Omental fat pad (tissue), 4 donors: ENCODE data around the gene PARK7. TPM values are rescaled to one million over a fixed set of nuclear protein-coding genes. Genes with fewer than 3 reads are reported as not detected.
A peak's percentile ranks its signal among the peaks of the same experiment; 100 is the strongest.

Source experiments
- ATAC-seq: fragments of 150-250 bp; one replicate; pipeline ENCODE4 v1.9.1; 2016; ENCODE audit warnings: mild to moderate bottlenecking, moderate library complexity; ENCODE audit not compliant: low FRiP score
- DNase-seq: peaks from one replicate; pipeline ENCODE4 v3.0.0-alpha.2; 2019; ENCODE audit warnings: low spot score
- CTCF ChIP-seq, 3 donors: fragments of 450-650 bp; IDR thresholded peaks; one replicate each; pipeline ENCODE4 v1.5.1; 2016 to 2017; ENCODE audit warnings: antibody characterized with exemption in 3 of 3, mild to moderate bottlenecking in 3 of 3, moderate library complexity in 2 of 3
- small RNA-seq: library from RNA; depleted of rRNA; stranded (forward); fragments of <200 nt; gene quantifications from one replicate; pipeline ENCODE3, GENCODE V24; 2016
- total RNA-seq, 4 donors: library from RNA; depleted of rRNA; stranded (reverse); fragments of >200 nt; gene quantifications; one replicate each; pipeline ENCODE4 v1.1.0, GENCODE V29; 2016

The PARK7 gene
- total RNA-seq, 4 donors from 2014 or later: 151 to 260 (median 216) TPM

GRCh38 chr1:8027748-8028570, 66.4 kb downstream of the PARK7 start:
- TF ChIP-seq CTCF (IDR thresholded peaks at IDR 0.05): no peak
- DNase-seq (no peak), ATAC-seq (peak; percentile 52)

- ATAC-seq (no peak), DNase-seq (no peak)
- no peak for TF ChIP-seq CTCF (IDR thresholded peaks at IDR 0.05)
Measured at GRCh38 chr1:8028571-8028910, 67.0 kb downstream of the PARK7 start.

DNA sequence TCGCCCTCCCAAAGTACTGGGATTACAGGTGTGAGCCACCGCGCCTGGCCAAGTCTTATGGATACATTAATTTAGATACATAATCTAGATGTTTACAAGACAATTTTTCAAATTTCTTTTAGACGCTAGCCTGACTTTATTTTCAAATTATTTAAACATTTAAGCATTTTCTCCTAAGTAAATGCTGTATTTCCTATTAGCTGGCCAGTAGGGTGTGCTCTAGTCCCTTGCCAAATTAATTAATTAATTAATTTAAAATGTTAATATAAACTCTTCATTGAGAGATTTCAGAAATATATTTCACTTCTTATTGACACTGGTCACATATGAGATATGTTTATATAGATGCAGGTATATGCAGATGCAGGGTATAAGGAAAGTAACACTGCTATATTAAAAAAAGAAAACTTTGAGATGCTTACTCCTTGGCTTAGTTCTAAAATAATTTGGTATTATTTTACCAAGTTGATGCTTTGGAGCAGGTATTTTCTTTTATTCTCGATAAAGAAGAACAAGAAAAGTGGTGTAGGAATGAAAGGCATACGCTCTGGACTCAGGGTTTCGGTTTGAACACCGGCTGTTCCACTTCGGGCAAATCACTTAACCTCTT, 69.8 kb downstream of the PARK7 start:
- no peak for TF ChIP-seq CTCF (IDR thresholded peaks at IDR 0.05)
- ATAC-seq (no peak), DNase-seq (no peak)

DNA sequence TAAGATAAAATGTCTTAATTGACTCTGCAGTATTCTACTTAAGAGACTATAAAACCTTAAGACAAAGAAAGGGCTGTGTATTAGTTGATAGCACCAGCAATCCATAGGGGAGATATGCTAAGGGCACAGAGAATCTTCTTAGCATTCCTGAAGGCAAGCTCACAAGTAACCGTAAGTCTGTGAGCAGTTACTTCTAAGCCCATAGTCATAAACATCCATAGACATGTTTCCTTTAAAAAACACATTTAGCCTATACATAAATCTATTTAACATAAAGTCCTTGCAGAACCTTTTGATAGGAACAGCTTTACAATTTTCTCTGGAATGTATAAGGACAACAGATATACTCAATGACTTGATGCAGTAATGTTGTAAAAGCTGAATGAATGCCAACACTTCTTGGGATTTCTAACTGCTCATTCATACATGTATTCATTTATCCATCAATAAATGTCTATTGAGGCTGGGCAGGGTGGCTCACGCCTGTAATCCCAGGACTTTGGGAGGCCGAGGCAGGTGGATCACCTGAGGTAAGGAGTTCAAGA, 70.9 kb downstream of the PARK7 start:
- DNase-seq (no peak), ATAC-seq (no peak)
- TF ChIP-seq CTCF (IDR thresholded peaks at IDR 0.05): no peak

DNA sequence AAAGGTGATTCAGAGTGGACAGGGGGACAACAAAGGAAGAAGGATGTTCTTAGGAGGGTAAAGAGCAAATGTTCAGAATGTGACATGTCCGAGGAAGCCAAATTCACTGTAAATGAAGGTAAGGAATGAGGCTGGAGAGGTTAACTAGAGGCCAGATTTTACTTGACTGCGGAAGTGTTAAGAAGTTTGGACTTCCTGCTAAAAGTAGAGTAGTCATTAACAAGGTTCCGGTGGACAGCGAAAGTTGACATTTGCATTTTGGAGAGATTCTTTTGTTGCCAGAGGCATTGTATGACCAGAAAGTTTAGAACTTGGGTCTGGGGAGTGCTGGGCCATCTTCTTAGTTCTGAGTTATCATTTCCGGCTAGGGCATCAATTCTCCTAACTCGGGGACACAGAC, 71.8 kb downstream of the PARK7 start:
- DNase-seq (no peak), ATAC-seq (no peak)
- no peak for TF ChIP-seq CTCF (IDR thresholded peaks at IDR 0.05)

Small RNA genes within 50 kb of the gene (small RNA-seq; reads per million reads assigned to genes)
- not detected for gene RF00019

Other genes starting within 250 kb of the PARK7 start
- gene VAMP3, start 190.4 kb upstream of the PARK7 start, total RNA-seq: 100 to 1,000 TPM; 107 to 125 (median 115) TPM
- 10 to 100 TPM in 3 of 4 donors, 1 to 10 TPM in 1; 8.6 to 13.9 (median 12.2) TPM for gene PER3, start 177.4 kb upstream of the PARK7 start, total RNA-seq
- gene UTS2, start 108.6 kb upstream of the PARK7 start, total RNA-seq: under 1 TPM in 1 of 4 donors, not detected in 3; 0.65 TPM
- 1 to 10 TPM in 1 of 4 donors, under 1 TPM in 3; 0.44 to 1.1 (median 0.63) TPM for gene TNFRSF9, start 20.9 kb upstream of the PARK7 start, total RNA-seq
- gene ERRFI1, start 64.6 kb downstream of the PARK7 start, total RNA-seq: 100 to 1,000 TPM; 108 to 313 (median 204) TPM